SK-MEL-5 (cell line): Measurements from ENCODE around the gene LAMA3. TPM values are rescaled to one million over a fixed set of nuclear protein-coding genes. Genes with fewer than 3 reads are reported as not detected.

Experiments
- DNase-seq: peaks from one replicate; pipeline ENCODE4 v3.0.0-alpha.2; 2016; ENCODE audit warnings: low read depth, low spot score
- in situ Hi-C: cut with HindIII; loops from 2 replicates; pipeline ENCODE4 v1.10.0; 2016; ENCODE audit warnings: low sequenced_read_pairs, high pct_unique_total_duplicates, low pct_unique_long_range_greater_than_20kb
- total RNA-seq: library from RNA; depleted of rRNA; stranded (reverse); fragments of >200 nt; shearing (Covaris generic); gene quantifications from 2 replicates; pipeline ENCODE4 v1.2.3, GENCODE V29; 2014

Gene LAMA3
- total RNA-seq, 1 experiment from 2014 or later = 1.1 TPM

GRCh38 chr18:23784832-23785245, 95.6 kb downstream of the LAMA3 start:
- in situ Hi-C loops = no loop called here
- DNase-seq = no peak

DNA sequence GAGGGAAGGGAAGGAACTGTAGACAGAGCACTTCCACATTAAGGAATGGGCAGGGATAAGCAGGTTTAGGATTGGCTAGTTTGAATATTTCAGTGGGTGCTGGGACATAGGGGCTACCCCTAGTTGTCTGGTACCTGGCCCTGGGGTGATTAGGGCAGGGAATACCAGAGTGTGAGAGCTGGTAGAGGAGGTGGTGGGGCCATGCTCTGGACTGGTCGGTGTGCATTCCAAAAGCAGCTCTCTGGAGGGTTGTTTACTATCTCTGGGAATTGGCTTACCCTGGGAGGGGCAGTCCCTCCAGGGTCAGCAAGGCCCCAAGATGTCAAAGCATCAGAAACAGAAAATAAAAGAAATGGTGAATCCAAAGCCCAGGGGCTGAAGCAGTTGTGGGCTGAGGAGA, 103.8 kb downstream of the LAMA3 start:
- DNase-seq = no peak
- in situ Hi-C loops = no loop called here

GRCh38 chr18:23793985-23794867, 105.0 kb downstream of the LAMA3 start:
- in situ Hi-C loops = no loop called here
- no peak for DNase-seq

- in situ Hi-C loops = no loop called here
- DNase-seq = no peak
Observed at GRCh38 chr18:23798249-23798648, 109.0 kb downstream of the LAMA3 start.

DNA sequence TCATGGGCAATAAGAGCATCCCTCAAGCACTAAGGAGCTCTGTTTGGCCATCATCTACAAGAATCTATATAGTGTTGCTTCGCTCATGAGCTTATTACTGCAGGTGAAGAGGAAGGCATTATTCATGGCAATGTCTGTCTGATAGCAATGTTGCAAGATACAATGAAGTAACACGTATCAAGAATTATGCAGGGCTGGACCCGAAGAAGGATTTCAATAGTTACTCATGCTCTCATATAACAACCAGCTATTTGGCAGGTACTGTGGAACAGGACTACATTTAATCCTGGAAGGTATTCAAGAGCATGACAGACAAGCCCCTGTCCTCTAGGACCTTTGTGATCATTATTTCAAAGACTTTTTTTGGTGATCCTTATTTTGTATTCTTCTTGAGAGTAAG, 109.6 kb downstream of the LAMA3 start:
- in situ Hi-C loops = no loop called here
- no peak for DNase-seq

DNA sequence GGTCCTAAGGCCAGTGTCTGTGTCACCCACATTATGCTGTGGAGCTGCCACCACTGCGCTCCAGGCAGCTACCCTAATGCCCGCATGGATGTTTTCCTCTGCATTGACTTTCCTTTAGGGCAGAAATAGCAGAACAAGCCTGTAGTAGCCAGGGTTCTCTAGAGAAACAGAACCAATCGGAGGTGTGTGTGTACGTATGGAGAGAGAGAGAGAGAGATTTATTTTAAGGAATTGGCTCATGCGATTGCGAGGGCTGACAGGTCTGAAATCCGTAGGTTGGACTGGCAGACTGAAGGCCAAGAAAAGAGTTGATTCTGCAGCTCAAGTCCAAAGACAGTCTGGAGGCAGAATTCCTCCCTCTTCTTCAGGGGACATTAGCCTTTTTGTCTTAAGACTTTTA, 110.3 kb downstream of the LAMA3 start:
- no peak for DNase-seq
- in situ Hi-C loops = no loop called here

GRCh38 chr18:23800902-23801301, 111.6 kb downstream of the LAMA3 start:
- in situ Hi-C loops = no loop called here
- no peak for DNase-seq

- no peak for DNase-seq
- in situ Hi-C loops = no loop called here
Observed at GRCh38 chr18:23802817-23803216, 113.6 kb downstream of the LAMA3 start.

- no peak for DNase-seq
- in situ Hi-C loops = no loop called here
Observed at GRCh38 chr18:23803755-23804154, 114.5 kb downstream of the LAMA3 start.

DNA sequence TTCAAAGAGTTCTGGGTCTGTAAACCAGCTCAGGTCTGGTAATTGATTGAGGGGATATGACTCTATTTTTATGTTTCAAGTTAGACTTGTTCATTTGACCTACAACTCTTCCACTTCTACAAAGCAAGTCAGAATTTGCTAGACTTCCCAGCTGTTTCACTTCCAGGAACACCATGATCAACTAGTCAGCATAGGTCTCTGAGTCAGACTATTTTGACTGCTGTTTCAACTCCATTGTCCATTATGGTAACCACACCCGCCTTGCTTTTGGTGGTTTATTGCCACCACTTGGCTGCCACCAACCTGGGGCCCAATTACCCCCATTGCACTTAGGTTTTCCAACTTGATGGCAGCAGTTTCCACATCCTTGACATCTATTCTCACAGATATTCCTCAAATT, 116.6 kb downstream of the LAMA3 start:
- no peak for DNase-seq
- in situ Hi-C loops = no loop called here

GRCh38 chr18:23809415-23809814, 120.2 kb downstream of the LAMA3 start:
- in situ Hi-C loops = no loop called here
- no peak for DNase-seq

GRCh38 chr18:23810396-23810795, 121.1 kb downstream of the LAMA3 start:
- in situ Hi-C loops = no loop called here
- DNase-seq = no peak

- no peak for DNase-seq
- in situ Hi-C loops = no loop called here
Observed at GRCh38 chr18:23811176-23811575, 121.9 kb downstream of the LAMA3 start.

DNA sequence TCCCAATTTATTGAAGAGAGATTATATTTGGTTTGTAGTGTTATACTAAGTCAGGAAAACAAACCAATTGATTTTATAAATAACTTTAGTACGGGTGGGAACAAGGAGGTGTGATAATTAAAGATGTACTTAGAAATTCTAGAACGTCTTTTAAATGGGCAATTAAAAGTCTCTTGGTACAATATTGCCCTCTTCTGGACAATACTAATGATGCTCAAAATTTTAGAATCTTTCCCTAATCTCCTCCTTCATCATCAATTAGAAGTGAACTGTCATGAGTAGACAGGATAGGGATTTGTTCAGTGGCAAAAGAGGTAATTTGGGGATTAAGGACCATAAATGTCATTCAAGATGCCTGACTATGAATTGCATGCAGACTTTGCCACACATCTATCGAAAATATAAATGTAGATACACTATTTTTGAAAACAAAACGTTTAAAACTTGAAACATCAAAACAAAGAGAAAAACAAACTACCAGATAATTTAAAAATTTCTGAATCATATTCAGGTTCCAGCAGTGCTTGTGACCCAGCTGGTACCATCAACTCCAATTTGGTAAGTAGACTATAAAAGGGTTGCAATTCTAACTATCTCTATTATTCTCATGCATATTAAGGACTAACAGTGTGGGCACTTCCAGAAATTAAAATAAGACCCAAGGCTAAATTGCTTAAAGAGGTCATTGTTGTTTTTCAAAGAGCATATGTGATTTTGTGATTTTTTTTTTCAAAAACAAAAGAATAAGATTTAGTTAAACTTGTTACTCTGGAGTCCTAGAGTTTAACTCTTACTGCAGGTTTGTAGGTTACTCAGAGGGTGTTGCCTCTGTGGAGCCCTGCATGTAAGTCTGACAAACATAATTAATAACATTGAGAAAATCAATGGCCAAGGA, 123.5 kb downstream of the LAMA3 start:
- in situ Hi-C loops = no loop called here
- DNase-seq = peak; percentile 44

DNA sequence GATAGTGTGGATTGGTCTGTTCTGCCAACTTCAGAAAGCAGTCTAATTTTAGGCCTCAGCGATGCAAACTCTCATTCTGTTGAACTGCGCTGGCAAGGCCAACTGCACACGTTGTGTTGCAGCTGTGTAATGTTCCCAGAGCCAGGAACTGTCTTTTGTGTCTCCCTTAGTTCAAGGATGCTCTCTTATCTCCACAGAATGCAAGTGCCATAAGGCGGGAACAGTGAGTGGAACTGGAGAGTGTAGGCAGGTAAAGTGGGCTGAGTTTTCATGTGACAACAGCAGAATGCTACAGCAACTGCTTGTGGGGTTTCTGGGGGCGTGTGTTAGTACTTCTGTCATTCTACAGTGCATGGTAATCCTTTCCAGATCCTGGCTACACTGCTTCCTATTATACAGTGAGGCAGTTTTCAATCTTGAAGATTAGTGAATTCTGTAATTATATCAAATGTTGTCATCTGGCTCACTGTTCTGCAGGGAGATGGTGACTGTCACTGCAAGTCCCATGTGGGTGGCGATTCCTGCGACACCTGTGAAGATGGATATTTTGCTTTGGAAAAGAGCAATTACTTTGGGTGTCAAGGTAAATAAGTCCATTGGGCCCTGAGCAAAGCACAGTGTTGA, 125.8 kb downstream of the LAMA3 start:
- in situ Hi-C loops = no loop called here
- DNase-seq = no peak

- in situ Hi-C loops = no loop called here
- DNase-seq = no peak
Observed at GRCh38 chr18:23816021-23816420, 126.8 kb downstream of the LAMA3 start.

GRCh38 chr18:23816740-23817139, 127.5 kb downstream of the LAMA3 start:
- in situ Hi-C loops = no loop called here
- no peak for DNase-seq

DNA sequence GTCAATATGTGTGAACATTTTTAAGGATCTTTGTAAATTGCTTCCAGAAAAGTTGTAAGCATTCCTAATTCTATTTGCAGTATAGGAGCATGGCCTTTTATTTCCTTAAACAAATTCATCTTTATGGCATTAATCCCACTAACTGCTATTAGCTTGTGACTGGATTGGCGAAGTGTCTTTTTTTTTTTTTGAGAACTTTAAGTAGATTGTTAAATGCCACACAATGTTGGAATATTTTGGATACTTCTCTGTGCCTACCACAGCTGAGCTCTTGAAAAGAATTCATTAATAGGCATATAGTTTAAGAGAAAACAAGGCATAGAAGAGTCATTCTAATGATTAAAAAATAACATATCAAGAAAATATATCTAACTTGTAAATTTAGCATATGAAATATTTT, 129.7 kb downstream of the LAMA3 start:
- in situ Hi-C loops = no loop called here
- DNase-seq = no peak
